Astrocyte (in vitro differentiated cells and primary cell): Measurements from ENCODE around the gene GMPR2. TPM values are rescaled to one million over a fixed set of nuclear protein-coding genes. Genes with fewer than 3 reads are reported as not detected.

Experiments used
- DNase-seq: peaks from one replicate; pipeline ENCODE4 v3.0.0-alpha.2; 2010; ENCODE audit warnings: low read depth
- FAIRE-seq: peaks from 2 replicates; lab custom pipeline; 2011; peaks lifted over from hg19 to GRCh38; lab: Jason Lieb, UNC
- H2AFZ ChIP-seq: 2 replicates; pipeline ENCODE4 v1.6.0; 2012; ENCODE audit warnings: low read depth, low read length, inconsistent platforms
- H3K27ac ChIP-seq: 2 replicates; pipeline ENCODE4 v1.5.1; 2011; ENCODE audit warnings: low read depth, low read length, inconsistent platforms
- H3K27me3 ChIP-seq: 2 replicates; pipeline ENCODE4 v1.6.0; 2011; ENCODE audit warnings: low read length, inconsistent platforms; ENCODE audit not compliant: insufficient read depth
- H3K36me3 ChIP-seq: 2 replicates; pipeline ENCODE4 v1.5.1; 2011; ENCODE audit warnings: low read length, inconsistent platforms; ENCODE audit not compliant: insufficient read depth
- H3K4me1 ChIP-seq: 2 replicates; pipeline ENCODE4 v1.5.1; 2011; ENCODE audit warnings: low read length, inconsistent platforms; ENCODE audit not compliant: insufficient read depth
- H3K4me2 ChIP-seq: 2 replicates; pipeline ENCODE4 v1.6.0; 2012; ENCODE audit warnings: low read length, inconsistent platforms
- H3K4me3 ChIP-seq: 2 replicates; pipeline ENCODE4 v1.5.1; 2011; ENCODE audit warnings: low read depth, mild to moderate bottlenecking, low read length, inconsistent platforms; ENCODE audit not compliant: insufficient read depth
- H3K79me2 ChIP-seq: 2 replicates; pipeline ENCODE4 v1.6.0; 2012; ENCODE audit warnings: mild to moderate bottlenecking, low read length, inconsistent platforms; ENCODE audit not compliant: insufficient read depth
- H3K9ac ChIP-seq: 2 replicates; pipeline ENCODE4 v1.6.0; 2012; ENCODE audit warnings: mild to moderate bottlenecking, low read length, inconsistent platforms
- H3K9me3 ChIP-seq: 2 replicates; pipeline ENCODE4 v1.5.1; 2012; ENCODE audit warnings: low read depth, mild to moderate bottlenecking, low read length, inconsistent platforms; ENCODE audit not compliant: insufficient read depth
- H4K20me1 ChIP-seq: 2 replicates; pipeline ENCODE4 v1.6.0; 2012; ENCODE audit warnings: low read length, inconsistent platforms; ENCODE audit not compliant: insufficient read depth
- H3K27ac Mint-ChIP-seq: one replicate; pipeline ENCODE4 v1.8.0; 2021; ENCODE audit warnings: mild to moderate bottlenecking, mixed read lengths; ENCODE audit not compliant: unreplicated experiment
- H3K27me3 Mint-ChIP-seq: one replicate; pipeline ENCODE4 v1.8.0; 2021; ENCODE audit warnings: low read depth, mixed read lengths; ENCODE audit not compliant: unreplicated experiment
- H3K36me3 Mint-ChIP-seq: one replicate; pipeline ENCODE4 v1.8.0; 2021; ENCODE audit warnings: low read depth, mixed read lengths; ENCODE audit not compliant: unreplicated experiment
- H3K4me1 Mint-ChIP-seq: one replicate; pipeline ENCODE4 v1.8.0; 2021; ENCODE audit warnings: low read depth, mixed read lengths; ENCODE audit not compliant: unreplicated experiment
- H3K4me3 Mint-ChIP-seq: one replicate; pipeline ENCODE4 v1.8.0; 2021; ENCODE audit warnings: mild to moderate bottlenecking, moderate library complexity, mixed read lengths; ENCODE audit not compliant: unreplicated experiment
- H3K9me3 Mint-ChIP-seq: one replicate; pipeline ENCODE4 v1.8.0; 2021; ENCODE audit warnings: mild to moderate bottlenecking, mixed read lengths; ENCODE audit not compliant: unreplicated experiment
- EZH2 ChIP-seq: IDR thresholded peaks from 2 replicates; pipeline ENCODE4 v1.6.1; 2012; ENCODE audit warnings: mild to moderate bottlenecking, low read length, inconsistent platforms; ENCODE audit not compliant: insufficient read depth
- total RNA-seq: library from RNA; stranded (reverse); gene quantifications from 2 replicates; pipeline ENCODE4 v1.2.1, GENCODE V29; 2021
- TF ChIP-seq, protein P1 (sequence below): IDR thresholded peaks from 2 replicates; pipeline ENCODE4 v1.5.1; 2011; ENCODE audit warnings: low read depth, mild to moderate bottlenecking, inconsistent platforms, low read length, moderate library complexity; ENCODE audit not compliant: insufficient read depth

The GMPR2 gene
- total RNA-seq, 1 donor from 2014 or later: 66.5 TPM

DNA sequence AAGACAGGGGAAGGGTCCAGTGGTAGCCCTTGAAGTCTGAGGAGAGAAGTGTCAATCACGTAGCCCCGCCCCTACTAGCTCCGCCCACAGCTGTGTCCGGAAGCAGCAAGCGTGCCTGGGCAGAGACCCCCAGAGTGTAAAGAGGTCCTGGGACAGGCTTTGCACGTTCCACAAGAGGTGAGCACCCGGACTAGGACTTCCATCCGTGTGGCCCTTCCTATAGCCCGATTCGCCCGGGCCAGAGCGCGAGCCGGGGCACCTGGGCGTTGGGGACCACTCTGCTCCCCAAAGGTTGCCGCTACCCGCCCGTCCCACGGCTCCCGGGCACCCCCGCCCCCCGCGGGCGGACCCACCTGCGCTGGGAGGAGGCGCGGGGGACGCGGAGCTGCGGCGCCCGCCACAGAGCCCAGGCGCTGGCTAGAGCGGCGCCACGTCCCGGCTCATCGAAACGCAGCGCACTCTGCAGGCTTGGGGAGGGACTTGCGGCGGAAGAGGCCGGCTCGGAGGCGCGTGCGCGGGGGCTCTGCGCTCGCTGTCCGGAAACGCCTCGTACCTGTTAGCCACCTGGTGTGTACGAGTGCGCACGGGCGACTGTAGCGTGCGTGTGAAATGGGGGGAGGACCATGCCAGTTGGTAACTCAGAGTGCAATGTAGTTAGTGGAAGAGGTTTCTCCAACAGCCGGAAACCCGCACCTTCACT, 38.6 kb downstream of the GMPR2 start, which contains the start of gene RABGGTA:
Gene RABGGTA, minus strand, starts transcription at position 464 of the 700 bp plus-strand sequence. CDS start 482 bp downstream, outside the sequence.
- Mint-ChIP-seq H3K4me3 (peak within 1 kb of the TSS; percentile 92), H3K27ac (peak within 1 kb of the TSS; percentile 93), H3K27me3 (no peaks in the 10 kb centered on the region), H3K9me3 (no peaks in the 10 kb centered on the region), H3K36me3 (peaks cover 19% of the 10 kb centered on the region), H3K4me1 (peaks cover 7% of the 10 kb centered on the region)
- Histone ChIP-seq H3K27me3 (no peaks in the 10 kb centered on the region), H3K4me2 (peak within 1 kb of the TSS; percentile 94), H3K36me3 (peaks cover 7% of the 10 kb centered on the region), H2AFZ (peak within 1 kb of the TSS; percentile 93), H3K79me2 (no peaks in the 10 kb centered on the region), H3K9ac (peak within 1 kb of the TSS; percentile 94), H3K4me3 (peak within 1 kb of the TSS; percentile 82), H3K4me1 (peaks cover 5% of the 10 kb centered on the region), H3K9me3 (no peaks in the 10 kb centered on the region), H4K20me1 (no peaks in the 10 kb centered on the region), H3K27ac (peak within 1 kb of the TSS; percentile 92)
- DNase-seq (peak; percentile 74), FAIRE-seq (no peak)
- no peak for TF ChIP-seq EZH2
- TF ChIP-seq, protein P1, sequence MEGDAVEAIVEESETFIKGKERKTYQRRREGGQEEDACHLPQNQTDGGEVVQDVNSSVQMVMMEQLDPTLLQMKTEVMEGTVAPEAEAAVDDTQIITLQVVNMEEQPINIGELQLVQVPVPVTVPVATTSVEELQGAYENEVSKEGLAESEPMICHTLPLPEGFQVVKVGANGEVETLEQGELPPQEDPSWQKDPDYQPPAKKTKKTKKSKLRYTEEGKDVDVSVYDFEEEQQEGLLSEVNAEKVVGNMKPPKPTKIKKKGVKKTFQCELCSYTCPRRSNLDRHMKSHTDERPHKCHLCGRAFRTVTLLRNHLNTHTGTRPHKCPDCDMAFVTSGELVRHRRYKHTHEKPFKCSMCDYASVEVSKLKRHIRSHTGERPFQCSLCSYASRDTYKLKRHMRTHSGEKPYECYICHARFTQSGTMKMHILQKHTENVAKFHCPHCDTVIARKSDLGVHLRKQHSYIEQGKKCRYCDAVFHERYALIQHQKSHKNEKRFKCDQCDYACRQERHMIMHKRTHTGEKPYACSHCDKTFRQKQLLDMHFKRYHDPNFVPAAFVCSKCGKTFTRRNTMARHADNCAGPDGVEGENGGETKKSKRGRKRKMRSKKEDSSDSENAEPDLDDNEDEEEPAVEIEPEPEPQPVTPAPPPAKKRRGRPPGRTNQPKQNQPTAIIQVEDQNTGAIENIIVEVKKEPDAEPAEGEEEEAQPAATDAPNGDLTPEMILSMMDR: peak; percentile 27

DNA sequence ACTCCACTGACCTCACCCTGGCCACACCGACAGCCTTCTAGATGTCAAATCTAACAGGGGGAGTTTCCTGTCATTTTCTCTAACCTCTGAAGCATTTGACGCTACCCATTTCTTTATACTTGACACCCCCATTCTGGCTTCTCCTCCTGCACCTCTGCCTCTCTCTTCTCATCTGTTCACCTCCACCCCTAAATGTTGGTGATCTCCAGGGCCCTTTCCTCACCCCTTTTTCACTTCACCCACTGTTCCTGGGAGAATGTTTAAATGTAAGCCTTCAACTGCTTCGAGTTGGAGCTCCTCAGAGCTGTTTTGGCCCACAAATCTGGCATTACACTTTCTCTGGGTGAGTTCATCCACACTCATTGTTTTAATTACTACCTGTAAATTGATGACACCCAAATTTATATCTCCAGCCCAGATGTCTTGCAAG, 39.1 kb downstream of the GMPR2 start:
- H3K4me1 Mint-ChIP-seq: peaks cover 7% of the 10 kb centered on the region
- DNase-seq (no peak), FAIRE-seq (no peak)
- H3K9me3 ChIP-seq: no peaks in the 10 kb centered on the region
- H3K4me3 Mint-ChIP-seq: peak overlapping the region; percentile 85
- H3K4me2 ChIP-seq: peak overlapping the region; percentile 94
- no peaks in the 10 kb centered on the region for H3K27me3 ChIP-seq
- TF ChIP-seq, protein P1: no peak
- TF ChIP-seq EZH2: no peak
- H3K9me3 Mint-ChIP-seq: no peaks in the 10 kb centered on the region
- H3K27ac Mint-ChIP-seq: peak overlapping the region; percentile 71
- H3K4me3 ChIP-seq: peak overlapping the region; percentile 82
- peaks cover 7% of the 10 kb centered on the region for H3K36me3 ChIP-seq
- peaks cover 1% of the 10 kb centered on the region for H4K20me1 ChIP-seq
- H3K9ac ChIP-seq: peak overlapping the region; percentile 94
- peak overlapping the region; percentile 93 for H2AFZ ChIP-seq
- H3K27me3 Mint-ChIP-seq: no peaks in the 10 kb centered on the region
- peaks cover 17% of the 10 kb centered on the region for H3K36me3 Mint-ChIP-seq
- no peaks in the 10 kb centered on the region for H3K79me2 ChIP-seq
- H3K4me1 ChIP-seq: peaks cover 5% of the 10 kb centered on the region
- H3K27ac ChIP-seq: peak overlapping the region; percentile 92

DNA sequence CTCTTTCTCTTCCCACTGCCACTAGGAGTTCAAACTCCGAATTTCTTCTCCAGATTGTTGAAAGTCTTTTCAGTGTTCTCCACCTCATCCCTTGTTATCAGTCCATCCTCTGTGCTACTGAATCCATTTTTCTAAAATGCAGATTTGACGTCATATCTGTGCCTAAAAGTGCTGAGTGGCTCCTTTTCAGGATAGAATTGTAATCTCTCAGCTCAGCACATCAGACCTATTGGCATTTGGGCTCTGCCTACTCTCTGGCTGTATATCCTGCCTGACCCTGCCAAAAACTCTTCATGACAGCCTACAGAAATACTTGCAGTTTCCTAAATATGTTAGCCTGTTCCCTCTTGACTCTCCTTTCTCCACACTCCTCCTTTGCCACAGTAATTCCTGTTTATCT, 39.7 kb downstream of the GMPR2 start:
- H3K36me3 Mint-ChIP-seq: peaks cover 17% of the 10 kb centered on the region
- Histone ChIP-seq H3K4me1 (peaks cover 5% of the 10 kb centered on the region), H3K79me2 (no peaks in the 10 kb centered on the region), H2AFZ (no peak overlapping the region), H3K4me3 (no peak overlapping the region), H3K27ac (no peak overlapping the region), H3K36me3 (peaks cover 7% of the 10 kb centered on the region), H3K9me3 (no peaks in the 10 kb centered on the region), H4K20me1 (peaks cover 6% of the 10 kb centered on the region), H3K27me3 (no peaks in the 10 kb centered on the region), H3K4me2 (no peak overlapping the region), H3K9ac (no peak overlapping the region)
- H3K9me3 Mint-ChIP-seq: no peaks in the 10 kb centered on the region
- no peak overlapping the region for H3K27ac Mint-ChIP-seq
- H3K27me3 Mint-ChIP-seq: no peaks in the 10 kb centered on the region
- TF ChIP-seq, protein P1: no peak
- TF ChIP-seq EZH2: no peak
- FAIRE-seq (no peak), DNase-seq (no peak)
- H3K4me3 Mint-ChIP-seq: peak overlapping the region; percentile 85
- peaks cover 7% of the 10 kb centered on the region for H3K4me1 Mint-ChIP-seq
